HG03175 (cell line): ENCODE results near the gene TMEM40.
"Not testable (repeated sequence)": the region's sequence is repeated elsewhere in the genome, so short reads cannot be mapped to it uniquely, and the experiment has no call there.

ENCODE experiments used
- ATAC-seq: cut with Tn5 transposase; IDR thresholded peaks from one replicate; pipeline ENCODE4 v1.9.1; 2021; ENCODE audit warnings: mild to moderate bottlenecking, moderate library complexity; ENCODE audit not compliant: unreplicated experiment

TMEM40 gene

GRCh38 chr3:12752102-12752501 lies 7.0 kb downstream of the TMEM40 start:
- ATAC-seq, result no peak

- ATAC-seq, result no peak
Observed at GRCh38 chr3:12751571-12751970, 7.5 kb downstream of the TMEM40 start.

- no peak for ATAC-seq
Observed at GRCh38 chr3:12750658-12751071, 8.4 kb downstream of the TMEM40 start.

GRCh38 chr3:12750223-12750622 lies 8.8 kb downstream of the TMEM40 start:
- ATAC-seq, result no peak

- ATAC-seq, result no peak
Observed at GRCh38 chr3:12748477-12748876, 10.6 kb downstream of the TMEM40 start.

- no peak for ATAC-seq
Observed at GRCh38 chr3:12746419-12746818, 12.6 kb downstream of the TMEM40 start.

- no peak for ATAC-seq
Observed at GRCh38 chr3:12744326-12744725, 14.7 kb downstream of the TMEM40 start.

GRCh38 chr3:12743583-12743982 lies 15.5 kb downstream of the TMEM40 start:
- no peak for ATAC-seq

- no peak for ATAC-seq
Observed at GRCh38 chr3:12742330-12743107, 16.5 kb downstream of the TMEM40 start.

GRCh38 chr3:12741209-12741608 lies 17.9 kb downstream of the TMEM40 start:
- no peak for ATAC-seq

GRCh38 chr3:12737833-12738232 lies 21.2 kb downstream of the TMEM40 start:
- no peak for ATAC-seq

GRCh38 chr3:12737319-12737718 lies 21.7 kb downstream of the TMEM40 start:
- no peak for ATAC-seq

- no peak for ATAC-seq
Observed at GRCh38 chr3:12734960-12735359, 24.1 kb downstream of the TMEM40 start.

- no peak for ATAC-seq
Observed at GRCh38 chr3:12733566-12733965, 25.5 kb downstream of the TMEM40 start.

- ATAC-seq, result no peak
Observed at GRCh38 chr3:12730506-12731242, 28.4 kb downstream of the TMEM40 start.

- no peak for ATAC-seq
Observed at GRCh38 chr3:12729051-12729651, 29.9 kb downstream of the TMEM40 start.

- no peak for ATAC-seq
Observed at GRCh38 chr3:12727937-12728336, 31.1 kb downstream of the TMEM40 start.

- no peak for ATAC-seq
Observed at GRCh38 chr3:12727481-12727880, 31.6 kb downstream of the TMEM40 start.

- ATAC-seq, result no peak
Observed at GRCh38 chr3:12725436-12725835, 33.6 kb downstream of the TMEM40 start.

- ATAC-seq, result no peak
Observed at GRCh38 chr3:12724794-12725193, 34.3 kb downstream of the TMEM40 start.

- not testable (repeated sequence) for ATAC-seq
Observed at GRCh38 chr3:12723362-12723761, 35.7 kb downstream of the TMEM40 start.

- ATAC-seq, result no peak
Observed at GRCh38 chr3:12722226-12722625, 36.8 kb downstream of the TMEM40 start.
